Vagina (tissue), 2 donors: ENCODE data around the gene KCNN4.

Experiments used
- CTCF ChIP-seq, 3 experiments: fragments of 450-650 bp in 2 of 3; fragments of 200-600 bp in 1 of 3; sonication (generic) in 1 of 3; IDR thresholded peaks; one replicate each; pipeline ENCODE4 v1.5.1; 2017 to 2019; ENCODE audit warnings: antibody characterized with exemption in 3 of 3, mild to moderate bottlenecking in 2 of 3, moderate library complexity in 2 of 3
- POLR2A ChIP-seq, 2 donors: fragments of 450-650 bp; IDR thresholded peaks; one replicate each; pipeline ENCODE4 v1.6.1; 2017; ENCODE audit warnings: antibody characterized with exemption in 2 of 2, mild to moderate bottlenecking in 2 of 2, moderate library complexity in 2 of 2

GRCh38 chr19:43781630-43782310, 997 bp upstream of the KCNN4 start:
- TF ChIP-seq CTCF (IDR thresholded peaks at IDR 0.05) (no peak), POLR2A (IDR thresholded peaks at IDR 0.05) (no peak)
